IMR-90 (cell line): ENCODE results near the gene STX1B. TPM values are rescaled to one million over a fixed set of nuclear protein-coding genes. Genes with fewer than 3 reads are reported as not detected.

Experiments used
- ATAC-seq: fragments of 200-7000 bp; cut with Tn5 transposase; 2 replicates; pipeline ENCODE4 v1.9.1; 2020; ENCODE audit warnings: low read depth, mild to moderate bottlenecking, moderate library complexity
- BruUV-seq: library from RNA; stranded (reverse); fragments of 400-500 nt; replicated peaks from 2 replicates; lab custom pipeline; 2021; lab: Mats Ljungman, UMichigan
- CTCF ChIA-PET: fragments of 300-600 bp; formaldehyde crosslinking; extraction: SDS; loops from one replicate; lab custom pipeline; 2021; ENCODE audit warnings: antibody characterized with exemption; lab: Yijun Ruan, JAX
- POLR2A ChIA-PET: fragments of 300-600 bp; sonication (Branson Sonifier 250); formaldehyde crosslinking; loops from one replicate; lab custom pipeline; 2022; ENCODE audit warnings: antibody characterized with exemption; ENCODE audit not compliant: unreplicated experiment; lab: Charles Lee
- DNase-seq: peaks from one replicate; pipeline ENCODE4 v3.0.0; 2013
- H2AFZ ChIP-seq: replicated peaks from 2 replicates; pipeline ENCODE3; 2013; ENCODE audit warnings: low read length, mild to moderate bottlenecking; ENCODE audit not compliant: poor library complexity
- H2AK5ac ChIP-seq: 2 replicates; pipeline ENCODE4 v1.6.1; 2013; ENCODE audit warnings: low read depth, low read length, inconsistent platforms
- H2AK9ac ChIP-seq: replicated peaks from 2 replicates; pipeline ENCODE3; 2013; ENCODE audit warnings: mild to moderate bottlenecking, low read depth, low read length, moderate library complexity; ENCODE audit not compliant: poor library complexity
- H2BK120ac ChIP-seq: 2 replicates; pipeline ENCODE4 v1.6.1; 2013; ENCODE audit warnings: low read depth, low read length, inconsistent platforms
- H2BK15ac ChIP-seq: 3 replicates; pipeline ENCODE4 v1.6.1; 2013; ENCODE audit warnings: low read depth, low read length, inconsistent platforms
- H2BK20ac ChIP-seq: 2 replicates; pipeline ENCODE4 v1.6.1; 2013; ENCODE audit warnings: low read depth, mild to moderate bottlenecking, inconsistent platforms, low read length, moderate library complexity
- H2BK5ac ChIP-seq: 2 replicates; pipeline ENCODE4 v1.6.1; 2013; ENCODE audit warnings: mild to moderate bottlenecking, low read depth, low read length, inconsistent platforms; ENCODE audit not compliant: poor library complexity, severe bottlenecking
- H3K14ac ChIP-seq: replicated peaks from 2 replicates; pipeline ENCODE4 v1.6.1; 2013; ENCODE audit warnings: low read depth, low read length, inconsistent platforms
- H3K18ac ChIP-seq: 2 replicates; pipeline ENCODE4 v1.6.1; 2013; ENCODE audit warnings: low read depth, low read length, control low read depth
- H3K23ac ChIP-seq: 2 replicates; pipeline ENCODE4 v1.6.1; 2013; ENCODE audit warnings: low read depth, low read length, inconsistent platforms
- H3K27ac ChIP-seq: 2 replicates; pipeline ENCODE4 v1.5.1; 2013; ENCODE audit warnings: mild to moderate bottlenecking, control low read depth, low read length; ENCODE audit not compliant: insufficient read depth
- H3K27me3 ChIP-seq: 2 replicates; pipeline ENCODE4 v1.6.1; 2013; ENCODE audit warnings: low read length; ENCODE audit not compliant: control insufficient read depth, insufficient read depth
- H3K36me3 ChIP-seq: 2 replicates; pipeline ENCODE4 v1.6.1; 2013; ENCODE audit warnings: low read length, mixed read lengths; ENCODE audit not compliant: control insufficient read depth, insufficient read depth
- H3K4ac ChIP-seq: 2 replicates; pipeline ENCODE4 v1.6.1; 2013; ENCODE audit warnings: low read depth, low read length, inconsistent platforms
- H3K4me1 ChIP-seq: 2 replicates; pipeline ENCODE4 v1.6.1; 2013; ENCODE audit warnings: low read length, mixed read lengths; ENCODE audit not compliant: control insufficient read depth, insufficient read depth
- H3K4me2 ChIP-seq: 2 replicates; pipeline ENCODE4 v1.6.1; 2013; ENCODE audit warnings: low read depth, mild to moderate bottlenecking, control low read depth, low read length, moderate library complexity
- H3K4me3 ChIP-seq: 2 replicates; pipeline ENCODE4 v1.5.1; 2013; ENCODE audit warnings: low read depth, mild to moderate bottlenecking, control low read depth, low read length, moderate library complexity; ENCODE audit not compliant: insufficient read depth
- H3K56ac ChIP-seq: 2 replicates; pipeline ENCODE4 v1.6.1; 2013; ENCODE audit warnings: low read length, inconsistent platforms; ENCODE audit not compliant: insufficient read depth; ENCODE audit errors: extremely low read depth
- H3K79me1 ChIP-seq, 2 experiments: 2 replicates each; pipeline ENCODE4 v1.6.1; 2013; ENCODE audit warnings: low read length in 2 of 2, inconsistent platforms in 1 of 2, low read depth in 1 of 2
- H3K9ac ChIP-seq: 2 replicates; pipeline ENCODE4 v1.6.1; 2013; ENCODE audit warnings: low read depth, low read length, control low read depth
- H3K9me1 ChIP-seq: 2 replicates; pipeline ENCODE4 v1.6.1; 2013; ENCODE audit warnings: low read length, inconsistent platforms; ENCODE audit not compliant: insufficient read depth
- H3K9me3 ChIP-seq: 2 replicates; pipeline ENCODE4 v1.6.1; 2013; ENCODE audit warnings: low read length; ENCODE audit not compliant: control insufficient read depth, insufficient read depth
- H4K20me1 ChIP-seq: 2 replicates; pipeline ENCODE4 v1.6.1; 2013; ENCODE audit warnings: low read length, inconsistent platforms; ENCODE audit not compliant: insufficient read depth
- H4K5ac ChIP-seq: 2 replicates; pipeline ENCODE4 v1.6.1; 2013; ENCODE audit warnings: mild to moderate bottlenecking, low read depth, low read length, control low read depth
- H4K8ac ChIP-seq, 2 experiments: 2 replicates each; pipeline ENCODE4 v1.6.1; 2013; ENCODE audit warnings: low read depth in 2 of 2, low read length in 2 of 2, control low read depth in 1 of 2, inconsistent platforms in 1 of 2
- H4K91ac ChIP-seq: 2 replicates; pipeline ENCODE4 v1.6.1; 2013; ENCODE audit warnings: low read depth, low read length, inconsistent platforms; ENCODE audit not compliant: insufficient read depth
- BHLHE40 ChIP-seq: fragments of 150-350 bp; IDR thresholded peaks from 2 replicates; pipeline ENCODE4 v1.6.1; 2016; ENCODE audit warnings: mild to moderate bottlenecking, low read depth, low read length
- CEBPB ChIP-seq: IDR thresholded peaks from 2 replicates; pipeline ENCODE4 v1.6.1; 2012; ENCODE audit warnings: low read depth, low read length, improper control_type of control experiment
- CHD1 ChIP-seq: IDR thresholded peaks from 2 replicates; pipeline ENCODE4 v1.6.1; 2012; ENCODE audit warnings: low read depth, low read length, improper control_type of control experiment
- CTCF ChIP-seq: conservative IDR thresholded peaks from 2 replicates; pipeline ENCODE4 v1.5.1; 2012; ENCODE audit warnings: mild to moderate bottlenecking, low read depth, low read length, improper control_type of control experiment
- ELK1 ChIP-seq: fragments of 150-350 bp; IDR thresholded peaks from 2 replicates; pipeline ENCODE4 v1.6.1; 2016; ENCODE audit warnings: low read depth, mild to moderate bottlenecking, low read length, moderate library complexity, borderline replicate concordance
- FOS ChIP-seq: fragments of 150-350 bp; IDR thresholded peaks from 2 replicates; pipeline ENCODE4 v1.6.1; 2016; ENCODE audit warnings: low read depth, low read length
- MAFK ChIP-seq: IDR thresholded peaks from 2 replicates; pipeline ENCODE4 v1.6.1; 2012; ENCODE audit warnings: low read depth, low read length, improper control_type of control experiment
- MAZ ChIP-seq: IDR thresholded peaks from 2 replicates; pipeline ENCODE4 v1.6.1; 2012; ENCODE audit warnings: low read depth, mild to moderate bottlenecking, low read length, improper control_type of control experiment, moderate library complexity, borderline replicate concordance
- MXI1 ChIP-seq: IDR thresholded peaks from 2 replicates; pipeline ENCODE4 v1.6.1; 2012; ENCODE audit warnings: low read depth, mild to moderate bottlenecking, low read length, moderate library complexity, borderline replicate concordance
- NFE2L2 ChIP-seq: fragments of 150-350 bp; IDR thresholded peaks from 2 replicates; pipeline ENCODE4 v1.6.1; 2016; ENCODE audit warnings: low read depth, mild to moderate bottlenecking, low read length
- POLR2A ChIP-seq: IDR thresholded peaks from 2 replicates; pipeline ENCODE4 v1.6.1; 2012; ENCODE audit warnings: mild to moderate bottlenecking, low read depth, low read length
- RAD21 ChIP-seq: IDR thresholded peaks from 2 replicates; pipeline ENCODE4 v1.6.1; 2012; ENCODE audit warnings: low read length, improper control_type of control experiment
- RCOR1 ChIP-seq: IDR thresholded peaks from 2 replicates; pipeline ENCODE4 v1.6.1; 2012; ENCODE audit warnings: mild to moderate bottlenecking, low read length, improper control_type of control experiment; ENCODE audit not compliant: insufficient replicate concordance
- RFX5 ChIP-seq: IDR thresholded peaks from 2 replicates; pipeline ENCODE4 v1.8.0; 2012; ENCODE audit warnings: low read depth, mild to moderate bottlenecking, low read length, moderate library complexity
- SMC3 ChIP-seq: fragments of 150-350 bp; IDR thresholded peaks from 2 replicates; pipeline ENCODE4 v1.6.1; 2016; ENCODE audit warnings: low read depth, mild to moderate bottlenecking, antibody characterized with exemption, low read length, moderate library complexity
- USF2 ChIP-seq: fragments of 150-350 bp; IDR thresholded peaks from 2 replicates; pipeline ENCODE4 v1.6.1; 2017; ENCODE audit warnings: mild to moderate bottlenecking, antibody characterized with exemption, low read length, low read depth
- WGBS, 2 experiments: methylation state at CpG; one replicate each; pipeline versions ENCODE4 v1.1.5 to v1.1.7; 2013; ENCODE audit warnings: missing lambda C conversion rate in 2 of 2; ENCODE audit not compliant: insufficient read length in 1 of 2; ENCODE audit errors: extremely low coverage in 2 of 2; 5-methylcytosine and 5-hydroxymethylcytosine counted together
- dilution Hi-C: fragments of 300-500 bp; cut with HindIII; formaldehyde crosslinking; loops from one replicate; pipeline ENCODE4 v1.14.3; 2018; ENCODE audit warnings: low sequenced_read_pairs; ENCODE audit not compliant: unreplicated experiment
- in situ Hi-C: fragments of 300-500 bp; cut with MboI; formaldehyde crosslinking; loops from 3 replicates; pipeline ENCODE4 v1.14.3; 2019; ENCODE audit warnings: low sequenced_read_pairs, inconsistent platforms, mixed read lengths
- intact Hi-C: fragments of 100-400 bp; cut with micrococcal nuclease; formaldehyde crosslinking; loops from 2 replicates; pipeline ENCODE4 v1.10.0; 2022
- polyA plus RNA-seq, 3 experiments: library from polyadenylated mRNA; depleted of rRNA; stranded (reverse); fragments of >200 nt; gene quantifications; 2 replicates each; pipeline ENCODE4 v1.2.3, GENCODE V29; 2012; ENCODE audit warnings: low replicate concordance in 1 of 3
- total RNA-seq: library from RNA; depleted of rRNA; stranded (reverse); fragments of >200 nt; gene quantifications from 2 replicates; pipeline ENCODE4 v1.2.3, GENCODE V29; 2012

STX1B gene
- total and polyA plus RNA-seq, 2 of the 4 experiments (the other 2 are of a cell fraction) = 3.9 to 14.9 TPM

- Histone ChIP-seq H3K79me1 (peaks cover 0 to 16% of the 10 kb centered on the region in 2 experiments; a peak in 2 of 4 replicates), H3K9me1 (no peaks in the 10 kb centered on the region; the same call in none of the 2 replicates), H2AK5ac (no peak overlapping the region), H3K36me3 (peaks cover 5% of the 10 kb centered on the region; the same call in 1 of the 2 replicates), H2BK120ac (no peak overlapping the region), H2BK5ac (no peak overlapping the region), H2AK9ac (peak overlapping the region; percentile 31), H3K4me2 (no peak overlapping the region), H3K27ac (no peak overlapping the region), H3K27me3 (no peaks in the 10 kb centered on the region), H3K56ac (no peak overlapping the region), H3K9ac (no peak overlapping the region), H4K8ac (no peak overlapping the region), H2BK20ac (no peak overlapping the region), H3K4me3 (no peak overlapping the region), H3K23ac (no peak overlapping the region), H3K4ac (no peak overlapping the region), H4K91ac (no peak overlapping the region), H3K9me3 (no peaks in the 10 kb centered on the region), H2BK15ac (no peak overlapping the region), H3K14ac (no peak overlapping the region), H4K5ac (no peak overlapping the region), H3K18ac (no peak overlapping the region), H2AFZ (peak overlapping the region; percentile 32), H4K20me1 (no peaks in the 10 kb centered on the region), H3K4me1 (peaks cover 8% of the 10 kb centered on the region)
- dilution Hi-C loops (no loop called here), in situ Hi-C loops (loop anchor here (10.0 to 25.0 kb wide), 4 partner anchors 95 to 875 kb away; partner anchors contain the start of genes PRSS53 and ZNF843), intact Hi-C loops (no loop called here)
- ATAC-seq = no peak
- CTCF ChIA-PET = no interaction called here
- BruUV-seq = no TSS peak
- WGBS, 2 experiments = 91% methylated on average over 16 of the region's 23 CpGs; no CpG with 5 or more reads in 1 of the 2 experiments
- POLR2A ChIA-PET = no interaction called here
- no peak for DNase-seq
- no peak for TF ChIP-seq NFE2L2
- no peak for TF ChIP-seq BHLHE40
- no peak for TF ChIP-seq USF2
- TF ChIP-seq POLR2A = no peak
- no peak for TF ChIP-seq ELK1
- no peak for TF ChIP-seq SMC3
- TF ChIP-seq RCOR1 = no peak
- no peak for TF ChIP-seq FOS
- TF ChIP-seq MAZ = no peak
- no peak for TF ChIP-seq RFX5
- TF ChIP-seq RAD21 = no peak
- no peak for TF ChIP-seq CTCF
- TF ChIP-seq MAFK = no peak
- no peak for TF ChIP-seq CHD1
- no peak for TF ChIP-seq CEBPB
- TF ChIP-seq MXI1 = no peak
Measured at GRCh38 chr16:30989469-30990047, 20.9 kb downstream of the STX1B start.
